Hematopoietic multipotent progenitor cell treated with erythropoietin and hydrocortisone succinate and interleukin-3 and kit ligand, for 15 days (in vitro differentiated cells): ENCODE results near the gene LDHB.
A peak's percentile ranks its signal among the peaks of the same experiment; 100 is the strongest.
"Not testable (repeated sequence)": the region's sequence is repeated elsewhere in the genome, so short reads cannot be mapped to it uniquely, and the experiment has no call there.

Experiments used
- DNase-seq: peaks from one replicate; pipeline ENCODE4 v3.0.0-alpha.2; 2015; ENCODE audit warnings: low spot score

Gene LDHB

DNA sequence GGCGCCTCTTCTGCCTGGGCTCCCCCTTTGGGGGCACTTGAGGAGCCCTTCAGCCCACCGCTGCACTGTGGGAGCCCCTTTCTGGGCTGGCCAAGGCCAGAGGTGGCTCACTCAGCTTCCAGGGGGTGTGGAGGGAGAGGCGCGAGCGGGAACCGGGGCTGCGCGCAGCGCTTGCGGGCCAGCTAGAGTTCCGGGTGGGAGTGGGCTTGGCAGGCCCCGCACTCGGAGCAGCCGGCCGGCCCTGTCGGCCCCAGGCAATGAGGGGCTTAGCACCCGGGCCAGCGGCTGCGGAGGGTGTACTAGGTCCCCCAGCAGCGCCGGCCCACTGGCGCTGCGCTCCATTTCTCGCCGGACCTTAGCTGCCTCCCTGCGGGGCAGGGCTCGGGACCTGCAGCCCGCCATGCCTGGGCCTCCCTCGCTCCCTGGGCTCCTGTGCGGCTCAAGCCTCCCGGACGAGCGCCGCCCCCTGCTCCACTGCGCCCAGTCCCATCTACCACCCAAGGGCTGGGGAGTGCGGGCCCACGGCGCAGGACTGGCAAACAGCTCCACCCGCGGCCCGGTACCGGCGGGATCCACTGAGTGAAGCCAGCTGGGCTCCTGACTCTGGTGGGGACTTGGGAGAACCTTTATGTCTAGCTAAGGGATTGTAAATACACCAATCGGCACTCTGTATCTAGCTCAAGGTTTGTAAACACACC lies 3.9 kb upstream of the LDHB start:
- DNase-seq: not testable (repeated sequence)

- no peak for DNase-seq
These were observed 1.7 kb upstream of the LDHB start for GRCh38 chr12:21659383-21659782.

DNA sequence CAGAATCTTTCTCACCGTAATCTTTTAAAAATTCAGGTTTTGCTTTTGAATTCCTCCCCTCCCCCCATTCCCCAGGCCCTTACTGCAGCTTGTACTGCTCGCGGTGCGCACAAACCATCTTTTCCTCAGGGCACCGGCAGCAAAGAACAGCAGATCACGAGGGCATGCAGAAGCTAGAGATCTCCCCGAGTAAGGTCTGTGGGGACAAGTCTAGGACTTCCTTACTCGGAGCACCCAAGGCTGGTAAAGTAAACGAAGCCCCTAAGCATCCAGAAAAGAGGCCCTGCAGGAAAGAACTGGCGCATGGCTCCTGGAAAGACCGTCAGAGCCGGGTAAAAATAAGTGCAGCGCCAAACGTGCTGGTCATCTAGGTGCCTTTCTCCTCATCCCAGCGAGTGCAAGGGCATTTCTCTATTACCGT lies 727 bp downstream of the LDHB start:
- peak; percentile 22 for DNase-seq

DNA sequence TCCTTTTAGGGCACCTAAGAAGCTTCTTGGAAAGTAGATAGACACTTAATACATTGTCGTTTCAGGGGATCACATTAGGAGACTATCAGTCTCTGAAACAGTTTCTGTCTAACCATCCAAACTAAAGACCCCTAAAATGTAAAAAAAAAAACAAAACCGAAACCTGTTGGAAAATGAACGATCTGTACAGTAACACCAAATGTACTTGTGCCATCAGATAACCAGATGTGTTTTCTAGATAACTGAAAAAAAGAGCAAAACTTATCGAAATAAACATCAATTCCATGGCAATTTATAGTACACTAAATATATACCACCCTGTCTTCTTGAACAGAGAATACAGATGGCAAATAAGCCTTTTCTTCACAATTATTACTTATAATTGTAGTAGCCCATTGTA lies 2.1 kb downstream of the LDHB start:
- peak; percentile 22 for DNase-seq

DNA sequence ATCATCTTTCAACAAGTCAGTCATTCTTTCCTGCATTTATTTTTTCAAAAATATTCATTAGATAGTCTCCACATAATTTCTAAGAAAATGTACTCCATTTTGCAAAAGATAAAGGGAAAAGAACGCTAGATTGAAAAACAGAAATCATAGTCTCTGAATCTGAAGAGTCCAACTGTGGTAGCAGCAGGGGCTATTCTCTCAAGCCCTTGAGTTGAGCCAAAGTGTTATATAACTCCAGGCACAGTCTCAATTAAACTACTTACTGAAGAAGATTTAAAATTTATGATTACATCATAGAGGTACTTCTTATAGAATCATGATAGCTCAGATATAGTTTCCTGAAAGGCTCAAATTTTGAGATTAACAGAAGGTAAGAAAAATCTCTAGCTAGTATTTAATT lies 5.8 kb downstream of the LDHB start:
- DNase-seq: no peak

DNA sequence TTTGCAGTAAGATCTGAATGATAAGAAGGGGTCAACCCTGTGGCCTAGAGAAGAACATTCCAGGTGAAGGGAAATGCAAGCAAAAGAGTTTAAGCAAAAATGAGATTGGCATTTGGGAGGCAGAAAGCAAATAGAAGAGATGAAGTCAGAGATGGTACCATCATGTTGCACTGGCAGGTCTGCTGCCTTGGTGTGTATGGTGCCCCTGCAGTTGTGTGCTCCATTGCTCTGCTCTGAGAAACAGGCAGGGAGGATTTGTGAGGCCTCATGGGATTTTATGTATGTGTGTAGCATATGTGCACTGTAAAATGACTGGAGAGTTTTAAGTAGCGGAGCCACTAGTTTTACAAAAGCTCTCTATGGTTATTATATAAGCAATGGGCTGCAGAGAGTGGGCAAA lies 6.6 kb downstream of the LDHB start:
- no peak for DNase-seq

DNA sequence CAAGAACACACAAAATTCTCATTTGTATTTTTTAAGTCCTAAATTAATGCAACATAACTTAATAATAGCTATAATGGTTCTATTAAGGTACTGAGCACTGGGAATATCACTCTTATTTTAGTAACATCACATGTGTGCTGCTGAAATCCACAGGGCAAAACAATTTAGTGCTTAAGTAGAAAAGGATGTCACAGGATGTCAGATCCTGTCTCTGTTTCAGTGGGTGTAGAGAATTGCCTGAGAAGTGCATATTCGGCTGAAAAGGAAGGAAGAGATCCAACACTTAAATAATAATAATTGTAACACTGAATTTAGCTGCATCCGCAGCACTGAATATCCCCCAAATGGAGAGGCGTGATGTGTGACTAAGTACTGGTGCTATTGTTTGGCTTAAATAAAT lies 8.6 kb downstream of the LDHB start:
- DNase-seq: no peak

GRCh38 chr12:21648378-21648777 lies 9.3 kb downstream of the LDHB start:
- no peak for DNase-seq

DNA sequence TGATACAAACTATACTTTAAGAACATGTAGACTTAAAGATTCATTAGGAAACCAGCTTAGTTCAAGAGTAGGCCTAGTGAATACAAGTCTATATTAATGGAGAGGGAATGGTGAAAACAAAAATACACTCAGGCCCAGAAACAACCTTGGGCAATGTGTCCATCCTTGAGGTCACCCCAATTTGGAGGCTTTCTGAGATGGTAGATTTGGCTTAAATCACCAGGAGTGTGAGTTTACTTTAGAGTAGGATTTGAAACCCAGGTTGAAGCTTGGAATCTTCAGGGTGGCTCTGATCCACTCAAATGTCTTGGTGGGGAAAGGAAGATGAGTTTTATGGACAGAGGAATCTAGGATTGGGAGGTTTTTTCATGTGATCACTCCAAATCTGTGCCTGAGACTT lies 10.5 kb downstream of the LDHB start:
- DNase-seq: no peak

DNA sequence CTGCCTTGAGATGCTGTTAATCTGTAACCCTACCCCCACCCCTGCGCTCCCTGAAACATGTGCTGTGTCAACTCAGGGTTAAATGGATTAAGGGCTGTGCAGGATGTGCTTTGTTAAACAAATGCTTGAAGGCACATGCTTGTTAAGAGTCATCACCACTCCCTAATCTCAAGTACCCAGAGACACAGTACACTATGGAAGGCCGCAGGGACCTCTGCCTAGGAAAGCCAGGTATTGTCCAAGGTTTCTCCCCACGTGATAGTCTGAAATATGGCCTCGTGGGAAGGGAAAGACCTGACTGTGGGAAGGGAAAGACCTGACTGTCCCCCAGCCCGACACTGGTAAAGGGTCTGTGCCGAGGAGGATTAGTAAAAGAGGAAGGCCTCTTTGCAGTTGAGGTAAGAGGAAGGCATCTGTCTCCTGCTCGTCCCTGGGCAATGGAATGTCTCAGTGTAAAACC lies 12.6 kb downstream of the LDHB start:
- not testable (repeated sequence) for DNase-seq

GRCh38 chr12:21644516-21644915 lies 13.1 kb downstream of the LDHB start:
- DNase-seq: no peak

- no peak for DNase-seq
These were observed 13.9 kb downstream of the LDHB start for GRCh38 chr12:21643758-21644157.

DNA sequence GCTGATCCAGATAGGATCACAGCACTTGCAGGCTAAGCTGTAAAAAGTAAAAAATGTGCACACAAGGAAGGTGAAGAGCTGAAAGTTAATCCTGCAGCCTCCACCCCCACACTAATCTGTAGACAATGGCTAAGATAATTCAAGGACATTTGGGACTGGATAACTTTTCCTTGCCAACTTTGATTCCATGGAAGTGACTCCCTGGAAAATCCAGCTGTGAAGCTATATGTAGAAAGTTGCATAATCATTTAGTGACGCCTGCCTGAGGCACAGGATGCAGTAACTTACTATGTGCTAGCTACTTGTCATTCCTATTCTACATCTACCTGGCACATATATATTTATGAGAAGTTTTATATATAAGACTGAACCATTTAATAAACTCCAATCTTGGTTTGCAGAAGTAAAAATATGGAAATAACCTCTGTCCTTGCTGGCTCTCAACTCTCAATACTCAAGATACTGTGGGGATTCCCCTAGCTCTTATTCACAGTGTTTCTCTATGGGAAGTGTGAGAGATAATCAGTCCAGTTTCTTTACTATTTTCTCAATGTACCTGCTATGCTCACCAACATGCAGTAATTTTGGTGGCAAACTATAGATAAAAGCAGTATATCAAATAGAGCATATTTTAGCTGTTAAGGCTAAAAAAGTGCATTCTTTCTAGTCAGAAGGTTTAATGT lies 14.8 kb downstream of the LDHB start:
- no peak for DNase-seq

DNA sequence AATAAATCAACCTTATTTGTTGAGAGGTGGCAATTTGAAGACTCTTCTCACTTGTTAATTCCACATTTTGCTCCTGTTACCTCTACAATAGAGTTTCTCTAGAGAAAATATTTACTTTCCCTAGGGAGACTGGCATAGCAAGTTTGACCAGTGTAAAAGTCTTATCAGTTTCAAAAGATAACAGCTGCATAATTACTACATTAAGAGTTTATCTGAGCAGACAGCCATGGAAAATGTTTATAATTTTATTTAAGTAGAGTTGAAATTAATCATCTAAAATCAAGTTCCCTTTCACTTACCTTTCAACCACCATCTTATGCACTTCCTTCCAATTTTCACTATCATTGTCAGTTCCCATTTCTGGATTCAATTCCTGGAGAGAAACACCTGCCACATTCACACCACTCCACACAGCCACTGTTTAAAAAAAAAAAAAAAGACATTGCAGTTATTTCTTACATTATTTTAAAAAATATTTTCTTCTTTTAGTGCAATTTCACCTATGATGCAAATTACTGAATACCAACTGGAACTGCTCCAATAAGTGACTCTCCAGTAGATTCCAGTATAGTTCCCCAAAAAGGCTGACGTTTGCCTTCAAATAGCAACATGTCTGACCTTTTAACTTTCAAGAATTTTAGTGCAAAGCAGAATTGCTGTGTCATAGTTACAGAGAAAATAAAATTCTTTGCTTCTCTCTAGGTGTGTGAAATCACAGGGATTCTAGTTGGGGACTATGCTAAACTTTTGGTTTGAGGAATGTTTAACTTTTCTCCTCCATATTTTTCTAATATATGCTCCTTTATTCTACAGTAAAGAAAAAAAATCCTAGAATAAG lies 19.4 kb downstream of the LDHB start:
- DNase-seq: peak; percentile 14

GRCh38 chr12:21634245-21634644 lies 23.4 kb downstream of the LDHB start:
- no peak for DNase-seq

DNA sequence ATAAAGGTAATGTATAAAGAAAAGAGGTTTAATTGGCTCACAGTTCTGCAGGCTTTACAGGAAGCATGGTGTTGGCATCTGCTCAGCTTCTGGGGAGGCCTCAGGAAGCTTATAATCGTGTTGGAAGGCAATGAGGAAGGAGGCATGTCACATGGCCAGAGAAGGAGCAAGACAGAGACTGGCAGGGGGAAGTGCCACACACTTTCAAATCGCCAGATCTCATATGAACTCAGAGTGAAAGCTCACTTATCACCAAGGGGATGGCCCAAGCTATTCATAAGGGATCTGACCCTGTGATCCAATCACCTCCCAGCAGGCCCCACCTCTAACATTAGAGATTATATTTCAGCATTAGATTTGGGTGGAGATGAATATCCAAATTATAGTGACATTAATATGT lies 26.3 kb downstream of the LDHB start:
- DNase-seq: no peak

GRCh38 chr12:21627924-21628323 lies 29.7 kb downstream of the LDHB start:
- DNase-seq: no peak

GRCh38 chr12:21618566-21618965 lies 39.1 kb downstream of the LDHB start:
- no peak for DNase-seq

DNA sequence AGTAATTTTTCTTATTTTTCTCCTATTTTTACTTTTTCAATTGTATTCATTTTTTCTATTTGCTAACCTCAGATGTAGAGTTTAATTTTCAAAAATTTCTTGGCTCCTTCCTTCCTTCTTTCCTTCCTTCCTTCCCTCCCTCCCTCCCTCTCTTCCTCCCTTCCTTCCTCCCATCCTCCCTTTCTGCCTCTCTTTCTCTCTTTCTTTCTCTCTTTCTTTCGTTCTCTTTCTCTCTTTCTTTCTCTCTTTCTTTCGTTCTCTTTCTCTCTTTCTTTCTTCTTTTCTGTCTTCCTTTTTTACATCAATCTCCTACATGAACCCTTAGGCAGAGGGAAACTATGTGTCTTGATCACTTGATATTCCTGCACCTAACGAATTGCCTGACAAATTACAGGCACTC lies 40.6 kb downstream of the LDHB start:
- no peak for DNase-seq

- DNase-seq: no peak
These were observed 42.2 kb downstream of the LDHB start for GRCh38 chr12:21615431-21615830.

DNA sequence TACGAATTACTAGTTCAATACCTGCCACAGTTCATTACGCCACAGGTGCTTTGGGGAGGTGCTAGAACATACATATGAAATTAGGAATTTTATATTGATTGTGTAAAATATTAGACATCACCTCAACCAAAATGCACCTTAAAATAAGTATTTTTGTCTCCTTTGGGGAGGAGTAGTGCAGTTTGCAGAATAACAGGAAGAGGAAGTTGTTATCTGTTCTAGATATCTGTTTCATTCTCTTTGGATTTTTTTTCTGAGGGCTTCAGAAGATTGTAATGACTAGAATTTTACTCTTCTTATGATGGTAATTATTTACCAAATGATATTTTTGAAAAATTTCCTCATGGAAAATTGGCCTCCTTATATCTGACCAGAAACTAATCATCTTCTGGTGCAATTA lies 43.1 kb downstream of the LDHB start:
- DNase-seq: no peak

- DNase-seq: no peak
These were observed 43.7 kb downstream of the LDHB start for GRCh38 chr12:21613931-21614330.

DNA sequence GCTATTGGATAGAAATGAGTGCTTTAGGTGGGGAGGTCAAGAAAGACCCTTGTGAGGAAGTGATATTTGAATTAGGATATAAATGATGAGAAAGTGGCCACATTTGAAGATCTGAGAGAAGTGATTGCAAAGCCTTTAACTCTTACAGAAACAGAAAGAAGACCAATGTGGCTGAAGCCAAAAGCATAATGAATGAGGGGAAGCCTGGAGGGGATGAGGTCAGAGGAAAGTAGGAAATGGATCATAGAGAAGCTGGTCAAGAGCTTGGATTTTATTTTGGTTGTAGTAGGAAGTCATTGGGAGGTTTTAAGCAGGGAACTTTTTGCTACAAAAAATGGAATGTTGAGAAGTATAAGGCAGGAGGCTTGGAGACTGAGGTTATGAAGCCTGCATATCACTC lies 49.4 kb downstream of the LDHB start:
- DNase-seq: no peak
